Testis (tissue), 3 donors: ENCODE measurements around the gene ENTREP3. TPM values are rescaled to one million over a fixed set of nuclear protein-coding genes. Genes with fewer than 3 reads are reported as not detected.

ENCODE experiments used
- DNase-seq: peaks from one replicate; pipeline ENCODE4 v3.0.0-alpha.2; 2019
- H3K27ac ChIP-seq, 2 donors: fragments of 200-600 bp; sonication (generic); one replicate each; pipeline ENCODE4 v1.5.1; 2019
- H3K27me3 ChIP-seq: fragments of 200-600 bp; sonication (generic); one replicate; pipeline ENCODE4 v1.5.1; 2019
- H3K36me3 ChIP-seq: fragments of 200-600 bp; sonication (generic); one replicate; pipeline ENCODE4 v1.5.1; 2017; ENCODE audit warnings: low read depth; ENCODE audit errors: missing control alignments
- H3K4me1 ChIP-seq: fragments of 200-600 bp; sonication (generic); one replicate; pipeline ENCODE4 v1.5.1; 2019
- H3K4me3 ChIP-seq, 2 donors: fragments of 200-600 bp; sonication (generic); one replicate each; pipeline ENCODE4 v1.5.1; 2017 to 2019
- H3K9me3 ChIP-seq: fragments of 200-600 bp; sonication (generic); one replicate; pipeline ENCODE4 v1.5.1; 2017
- CTCF ChIP-seq, 3 experiments: fragments of 450-650 bp in 2 of 3; fragments of 200-600 bp in 1 of 3; sonication (generic) in 1 of 3; IDR thresholded peaks; one replicate each; pipeline ENCODE4 v1.5.1; 2016 to 2019; ENCODE audit warnings: antibody characterized with exemption in 3 of 3, mild to moderate bottlenecking in 2 of 3, moderate library complexity in 1 of 3
- POLR2A ChIP-seq: fragments of 450-650 bp; IDR thresholded peaks from one replicate; pipeline ENCODE4 v1.6.1; 2017; ENCODE audit warnings: antibody characterized with exemption, mild to moderate bottlenecking, moderate library complexity
- WGBS, 2 donors: methylation state at CpG; one replicate each; pipeline ENCODE4 v1.1.5; 2018; 5-methylcytosine and 5-hydroxymethylcytosine counted together
- intact Hi-C: fragments of 100-400 bp; cut with DNase I; formaldehyde crosslinking; loops from one replicate; pipeline ENCODE4 v1.15.1; 2023; ENCODE audit warnings: low total_unique reads
- polyA plus RNA-seq: library from polyadenylated mRNA; stranded (reverse); fragments of 350-450 nt; fragmentation: Illumina TruSeq; extraction: RNeasy Lipid Tissue Mini Kit (QIAGEN cat#74804); gene quantifications from one replicate; pipeline ENCODE4 v1.2.3, GENCODE V29; 2014; ENCODE audit warnings: low read depth, low replicate concordance; ENCODE audit not compliant: insufficient read depth
- total RNA-seq, 2 donors: library from RNA; depleted of rRNA; stranded (reverse); fragments of >200 nt; gene quantifications; one replicate each; pipeline ENCODE4 v1.2.3, GENCODE V29; 2016

Gene ENTREP3
- total and polyA plus RNA-seq, 3 donors from 2014 or later = 14.3 to 27.9 (median 15.8) TPM

- no peak for TF ChIP-seq POLR2A
- TF ChIP-seq CTCF (IDR thresholded peaks at IDR 0.05) = no peak
- Histone ChIP-seq H3K27ac (no peak overlapping the region), H3K36me3 (no peaks in the 10 kb centered on the region), H3K4me3 (no peak overlapping the region), H3K9me3 (no peaks in the 10 kb centered on the region), H3K4me1 (peaks cover 6% of the 10 kb centered on the region), H3K27me3 (no peaks in the 10 kb centered on the region)
- DNase-seq = no peak
- intact Hi-C loops = no loop called here
- 87 to 93% methylated on average over 7 of the region's 7 CpGs for WGBS, 2 donors
These were observed 53.1 kb downstream of the ENTREP3 start for GRCh38 chr1:155202198-155202597.

GRCh38 chr1:155200920-155201319 lies 54.4 kb downstream of the ENTREP3 start:
- Histone ChIP-seq H3K27me3 (no peaks in the 10 kb centered on the region), H3K36me3 (no peaks in the 10 kb centered on the region), H3K4me3 (no peak overlapping the region), H3K9me3 (no peaks in the 10 kb centered on the region), H3K27ac (no peak overlapping the region), H3K4me1 (no peaks in the 10 kb centered on the region)
- DNase-seq = no peak
- TF ChIP-seq POLR2A (no peak), CTCF (IDR thresholded peaks at IDR 0.05) (no peak)
- intact Hi-C loops = no loop called here
- 94 to 96% methylated on average over 5 of the region's 5 CpGs for WGBS, 2 donors

GRCh38 chr1:155199792-155200191 lies 55.5 kb downstream of the ENTREP3 start:
- intact Hi-C loops = no loop called here
- Histone ChIP-seq H3K4me3 (no peak overlapping the region), H3K36me3 (no peaks in the 10 kb centered on the region), H3K27ac (no peak overlapping the region), H3K9me3 (no peaks in the 10 kb centered on the region), H3K4me1 (no peaks in the 10 kb centered on the region), H3K27me3 (no peaks in the 10 kb centered on the region)
- TF ChIP-seq POLR2A (no peak), CTCF (IDR thresholded peaks at IDR 0.05) (no peak)
- DNase-seq = no peak
- WGBS, 2 donors = 91 to 93% methylated on average over 4 of the region's 4 CpGs

GRCh38 chr1:155198547-155198906 lies 56.8 kb downstream of the ENTREP3 start:
- TF ChIP-seq POLR2A = no peak
- no peak for TF ChIP-seq CTCF (IDR thresholded peaks at IDR 0.05)
- Histone ChIP-seq H3K27me3 (no peaks in the 10 kb centered on the region), H3K36me3 (no peaks in the 10 kb centered on the region), H3K9me3 (no peaks in the 10 kb centered on the region), H3K4me3 (no peak overlapping the region), H3K4me1 (peaks cover under 1% of the 10 kb centered on the region), H3K27ac (no peak overlapping the region)
- intact Hi-C loops = no loop called here
- DNase-seq = no peak
- WGBS, 2 donors = 92 to 95% methylated on average over 3 of the region's 3 CpGs

GRCh38 chr1:155197901-155198546 lies 57.3 kb downstream of the ENTREP3 start:
- H3K27me3 ChIP-seq = no peaks in the 10 kb centered on the region
- no peak overlapping the region for H3K4me3 ChIP-seq
- peaks cover 6% of the 10 kb centered on the region for H3K4me1 ChIP-seq
- WGBS, 2 donors = 92 to 96% methylated on average over 15 of the region's 15 CpGs
- no peaks in the 10 kb centered on the region for H3K9me3 ChIP-seq
- no peak overlapping the region for H3K27ac ChIP-seq
- H3K36me3 ChIP-seq = no peaks in the 10 kb centered on the region
- DNase-seq = no peak
- no peak for TF ChIP-seq POLR2A
- no peak for TF ChIP-seq CTCF (IDR thresholded peaks at IDR 0.05)
- intact Hi-C loops = no loop called here
